HG03108 (cell line): ENCODE results near the gene WWOX.

Experiments
- ATAC-seq: cut with Tn5 transposase; IDR thresholded peaks from one replicate; pipeline ENCODE4 v1.9.1; 2021; ENCODE audit warnings: moderate library complexity; ENCODE audit not compliant: unreplicated experiment

Gene WWOX

DNA sequence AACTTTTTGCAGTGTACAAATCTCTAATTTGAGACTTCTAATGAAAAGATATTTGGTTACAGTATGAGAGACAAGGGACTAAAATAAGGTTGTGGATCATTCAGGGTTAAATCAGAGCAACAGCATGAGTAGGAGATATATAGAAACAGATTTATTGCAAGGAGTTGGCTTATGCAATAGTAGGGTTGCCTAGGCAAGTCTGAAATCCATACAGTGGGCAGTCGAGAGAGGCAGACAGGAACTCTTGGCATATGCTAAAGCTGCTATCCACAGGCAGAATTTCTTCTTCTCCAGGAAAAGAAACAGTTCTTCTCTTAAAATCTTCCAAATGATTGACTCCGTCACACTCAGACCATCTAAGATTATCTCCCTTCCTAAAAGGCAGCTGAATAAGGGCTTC, 1000.3 kb downstream of the WWOX start:
- no peak for ATAC-seq

DNA sequence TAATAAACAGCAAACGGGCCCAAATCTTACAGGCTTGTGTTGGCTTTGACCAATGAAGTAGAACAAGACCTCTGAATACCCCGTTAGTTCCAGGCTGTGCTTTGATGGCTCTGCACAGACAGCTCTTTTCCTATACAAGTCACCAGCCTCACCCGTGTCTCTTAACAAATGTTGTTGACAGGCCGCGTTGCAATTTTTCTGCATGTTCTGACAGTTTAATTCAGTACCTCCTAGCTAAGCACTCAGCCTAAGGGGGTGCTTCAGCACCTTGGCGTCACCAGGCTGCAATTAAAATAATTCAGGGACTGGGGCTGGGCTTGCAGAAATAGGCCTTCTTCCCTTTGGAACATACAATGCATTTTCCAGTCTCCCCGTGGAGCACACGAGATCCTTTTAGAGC, 1001.0 kb downstream of the WWOX start:
- no peak for ATAC-seq

DNA sequence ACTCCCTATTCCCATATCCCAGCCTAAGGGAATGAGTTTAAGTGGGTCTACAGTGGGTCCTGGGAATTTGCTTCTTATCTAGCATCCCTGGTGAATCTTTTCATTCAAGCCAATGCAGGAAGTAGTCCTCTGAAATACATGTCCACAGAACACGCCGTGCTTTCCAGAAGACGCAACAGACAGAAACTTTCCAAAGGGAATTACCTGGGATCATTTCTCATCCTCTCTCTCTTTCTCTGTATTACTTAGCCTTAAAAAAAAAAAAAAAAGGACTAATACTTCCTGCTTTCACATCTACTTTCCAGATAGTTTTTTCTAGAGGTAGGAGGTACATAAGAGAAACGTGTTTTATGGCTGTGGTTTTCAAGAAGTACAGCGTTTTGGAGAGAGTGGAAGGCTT, 1002.0 kb downstream of the WWOX start:
- ATAC-seq = no peak

DNA sequence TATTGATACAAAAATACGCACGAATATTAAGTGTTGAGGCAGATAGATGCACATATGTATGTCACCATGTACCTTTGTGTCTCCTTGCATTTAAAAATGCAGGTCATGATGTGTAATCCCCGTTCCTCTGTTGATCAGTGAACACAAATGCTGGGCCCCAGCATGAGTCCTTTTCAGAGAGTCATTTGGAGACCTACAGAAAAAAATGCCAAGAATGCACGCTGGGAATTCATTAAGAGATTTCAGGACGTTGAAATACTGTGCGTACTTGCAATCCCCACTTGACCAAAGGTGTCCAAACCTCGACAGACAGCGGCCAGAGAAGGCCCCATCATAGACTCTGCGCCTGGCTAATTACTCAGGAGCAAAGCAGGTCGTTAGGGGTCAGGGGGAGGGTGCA, 1005.1 kb downstream of the WWOX start:
- no peak for ATAC-seq

DNA sequence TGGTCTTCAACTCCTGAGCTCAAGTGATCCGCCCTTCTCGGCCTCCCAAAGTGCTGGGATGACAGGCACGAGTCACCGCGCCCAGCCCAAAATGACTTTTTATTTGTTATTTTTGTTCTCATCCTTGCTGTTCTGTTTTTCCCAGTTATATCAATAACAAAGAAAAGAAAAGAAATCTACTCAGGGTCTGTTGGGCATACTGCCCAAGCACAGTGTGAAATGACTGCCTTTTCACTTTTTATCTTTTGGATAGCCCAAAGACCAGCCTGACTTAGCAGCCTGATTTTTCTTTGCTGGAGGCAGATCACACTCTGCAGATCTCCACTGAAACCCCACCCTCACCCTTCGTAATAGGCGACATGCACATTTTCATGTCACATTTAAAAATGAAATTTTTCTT, 1007.8 kb downstream of the WWOX start:
- no peak for ATAC-seq

DNA sequence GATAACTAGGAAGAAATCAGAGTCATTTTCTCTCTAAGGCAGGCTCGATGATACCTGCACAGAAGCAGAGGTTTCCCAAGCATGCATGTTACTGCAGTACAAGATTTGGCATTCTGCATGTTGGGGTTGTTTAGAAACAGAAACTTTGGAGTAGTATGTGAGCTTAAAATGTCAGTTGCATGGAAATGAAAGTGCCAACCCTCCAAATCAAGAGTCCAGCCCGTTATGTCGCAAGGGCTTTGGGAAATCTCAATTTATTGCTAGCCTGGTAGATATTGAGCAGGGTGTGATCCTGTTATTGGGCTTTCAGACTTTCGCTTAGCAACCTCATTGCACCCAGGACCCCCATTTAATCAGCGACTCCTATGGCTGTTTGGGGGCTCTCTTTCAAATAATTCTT, 1010.3 kb downstream of the WWOX start:
- ATAC-seq = no peak

DNA sequence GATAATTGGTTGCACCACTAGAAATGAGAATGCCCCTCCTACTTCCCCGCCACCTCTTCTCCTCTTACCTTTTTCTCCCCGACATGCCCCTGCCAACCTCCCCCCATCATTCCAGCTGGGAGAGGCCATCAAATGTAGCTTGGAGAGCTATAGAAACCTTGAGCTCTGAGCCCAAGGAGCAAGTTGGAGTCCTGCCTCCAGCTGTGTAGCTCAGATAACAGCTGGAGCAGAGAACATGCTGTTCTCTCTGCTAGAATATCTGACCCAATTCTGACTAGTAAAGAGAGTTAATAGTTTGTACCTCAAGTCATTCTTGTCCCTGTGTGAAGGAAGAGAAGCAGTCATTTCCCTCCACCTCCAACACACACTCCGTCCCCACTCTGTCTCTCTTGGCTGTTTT, 1010.8 kb downstream of the WWOX start:
- ATAC-seq = no peak

DNA sequence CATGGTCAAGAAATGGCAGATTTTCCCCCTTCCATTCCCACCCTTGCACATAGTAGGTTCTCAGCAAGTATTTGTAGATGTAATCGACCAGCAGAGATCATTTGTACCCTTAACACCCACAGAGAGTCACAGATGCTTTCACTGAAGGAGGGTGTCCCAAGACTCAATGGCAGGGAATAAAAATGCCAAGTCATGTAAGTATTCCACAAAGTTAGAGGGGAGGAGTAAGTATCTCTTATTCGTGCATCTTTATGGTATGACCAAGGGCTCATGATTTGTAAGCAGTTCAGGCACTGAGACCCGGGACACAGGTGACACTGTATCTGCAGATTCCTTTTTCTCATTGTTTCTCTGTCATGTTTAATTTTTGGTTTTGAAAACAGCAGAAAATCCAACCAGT, 1011.5 kb downstream of the WWOX start:
- ATAC-seq = no peak

DNA sequence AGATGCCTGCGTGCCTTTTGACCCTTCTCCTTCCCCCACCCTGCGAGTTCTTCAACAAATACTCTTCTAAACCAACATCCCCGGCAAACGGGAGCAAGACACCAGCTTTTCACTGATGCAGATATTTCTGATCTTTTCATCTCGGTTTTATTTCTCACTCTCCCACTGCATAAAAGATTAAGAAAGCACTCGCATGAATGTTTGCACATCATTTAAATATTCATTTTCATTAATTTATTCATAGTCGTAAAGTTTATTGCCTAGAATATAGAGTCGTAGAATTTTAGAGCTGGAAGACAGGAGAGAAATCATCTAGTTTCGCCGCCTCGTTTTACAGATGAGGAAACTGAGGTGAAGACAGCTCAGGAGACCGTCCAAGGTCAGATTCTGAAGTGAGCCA, 1013.0 kb downstream of the WWOX start:
- ATAC-seq = no peak

DNA sequence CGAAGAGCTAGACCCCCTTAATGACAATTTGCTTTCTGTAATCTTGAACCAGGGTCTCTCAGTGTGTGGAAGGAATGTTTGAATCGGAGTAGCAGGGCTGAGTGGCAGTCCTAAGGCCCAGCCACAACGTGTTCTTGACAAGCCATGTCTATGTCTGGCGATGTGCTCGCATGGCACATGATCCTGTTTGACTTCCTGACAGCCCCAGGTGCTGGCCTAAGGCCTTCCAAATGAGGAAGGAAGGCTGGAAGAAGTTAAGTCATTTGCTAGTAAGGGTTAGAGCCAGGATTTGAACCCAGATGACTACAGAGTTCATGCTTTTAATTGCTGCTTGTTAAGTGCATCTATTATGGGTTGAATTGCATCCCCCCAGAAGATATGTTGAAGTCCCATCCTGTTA, 1014.4 kb downstream of the WWOX start:
- no peak for ATAC-seq

DNA sequence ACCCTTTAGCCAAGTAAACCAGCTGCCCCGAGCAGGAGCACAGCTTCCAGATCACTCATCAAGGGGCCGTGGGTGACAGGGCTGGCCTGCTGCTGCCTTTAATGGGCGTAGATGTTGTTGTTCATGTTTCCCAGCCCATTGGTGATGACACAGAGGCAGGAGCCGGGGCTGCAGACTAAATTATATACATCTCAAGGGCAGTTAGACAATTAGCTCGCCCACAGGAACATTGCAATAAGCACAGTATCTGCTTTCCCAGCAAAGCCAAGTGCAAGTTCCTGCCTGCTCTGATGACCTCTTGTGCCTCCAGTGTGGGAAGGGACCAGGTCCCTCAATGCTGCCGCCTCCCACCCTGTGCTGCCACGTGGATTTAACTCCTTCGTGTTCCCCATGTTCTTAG, 1015.3 kb downstream of the WWOX start:
- no peak for ATAC-seq

DNA sequence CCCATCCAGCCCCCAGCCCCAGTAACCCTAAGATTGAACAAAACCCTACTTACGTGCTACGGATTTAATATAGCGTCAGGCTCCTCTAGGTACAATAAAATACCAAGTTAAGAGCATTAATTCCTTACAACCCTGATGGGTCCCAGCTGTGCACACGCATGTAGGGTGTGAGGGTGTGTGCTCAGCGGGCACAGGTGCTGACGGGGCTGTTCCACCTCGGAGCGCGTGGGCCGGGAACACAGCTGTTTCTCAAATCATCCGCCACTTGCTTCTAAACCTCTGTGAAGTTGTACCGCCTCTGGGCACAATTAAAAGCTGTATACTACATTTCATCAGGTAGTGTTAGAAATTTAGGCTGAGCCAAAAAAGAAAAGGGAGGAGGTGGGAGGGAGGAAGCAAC, 1022.5 kb downstream of the WWOX start:
- ATAC-seq = no peak

DNA sequence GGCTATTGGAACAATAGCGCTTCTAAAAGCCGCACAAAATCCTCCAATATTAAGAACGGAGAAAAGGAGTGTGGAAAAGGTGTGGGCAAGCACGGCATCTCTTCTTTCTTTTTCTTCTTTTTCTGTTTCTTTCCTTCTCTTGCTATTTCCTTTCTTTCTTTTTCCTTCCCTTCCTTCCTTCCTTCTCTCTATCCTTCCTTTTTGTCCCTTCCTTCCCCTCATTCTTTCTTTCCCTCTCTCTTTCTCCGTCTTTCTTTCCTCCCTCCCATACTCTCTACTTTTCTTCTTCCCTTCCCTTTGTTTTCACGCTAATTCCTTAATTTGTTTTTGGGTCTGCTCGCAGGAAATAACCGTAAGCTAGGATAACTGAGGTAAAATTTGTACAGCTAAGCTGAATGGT, 1022.9 kb downstream of the WWOX start:
- no peak for ATAC-seq

DNA sequence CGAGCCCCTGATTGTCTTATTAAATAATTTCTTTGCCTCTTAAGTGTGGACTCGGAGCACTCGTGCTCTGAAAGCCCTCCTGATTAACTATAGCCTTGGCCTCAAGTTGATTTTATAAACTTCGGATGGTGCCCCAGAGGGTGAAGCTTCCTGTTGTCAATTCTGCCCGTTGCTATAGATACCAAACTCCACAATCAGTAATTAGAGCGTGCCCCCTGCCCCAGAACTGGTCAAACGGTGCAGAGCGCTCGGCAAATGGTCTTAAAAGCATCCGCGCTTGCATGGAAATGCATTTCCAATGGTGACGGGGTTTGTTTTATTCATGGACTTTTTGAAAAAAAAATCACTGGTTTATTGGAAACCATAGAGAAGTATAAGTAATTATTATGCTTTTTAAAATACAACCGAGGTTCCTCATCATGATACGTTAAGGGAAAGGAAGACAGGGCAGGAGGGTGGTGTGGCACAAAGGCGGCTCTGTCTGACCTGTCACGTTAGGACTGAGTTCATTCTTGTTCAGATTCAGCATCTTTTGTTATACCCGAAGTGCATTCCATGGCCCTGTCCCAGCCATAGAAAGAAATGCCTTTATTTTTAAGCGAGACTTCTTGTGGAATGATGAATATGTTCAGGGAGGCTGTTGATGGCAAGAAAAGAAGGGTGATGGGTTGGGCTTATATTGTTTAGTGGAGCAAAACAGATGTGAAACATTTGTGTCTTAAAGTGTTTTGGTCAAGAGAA, 1024.7 kb downstream of the WWOX start:
- no peak for ATAC-seq

DNA sequence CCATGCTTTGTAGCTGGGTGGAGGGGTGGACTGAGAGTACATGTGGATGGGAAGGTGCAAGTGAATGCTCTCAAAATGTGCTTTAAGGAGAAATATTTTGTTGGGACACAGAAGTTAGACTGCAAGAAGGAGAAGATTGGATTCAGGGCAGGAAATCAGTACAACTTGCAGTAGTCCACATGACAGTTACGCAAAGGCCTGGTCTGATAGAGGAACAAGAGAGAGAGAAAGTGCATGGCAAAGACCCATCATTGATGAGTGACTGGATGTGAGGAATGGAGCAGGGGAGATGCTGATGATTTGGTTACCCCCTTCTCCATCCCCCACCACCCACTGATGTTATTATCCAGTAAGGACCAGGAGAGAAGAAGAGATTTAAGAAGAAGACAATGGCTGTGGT, 1028.3 kb downstream of the WWOX start:
- no peak for ATAC-seq

DNA sequence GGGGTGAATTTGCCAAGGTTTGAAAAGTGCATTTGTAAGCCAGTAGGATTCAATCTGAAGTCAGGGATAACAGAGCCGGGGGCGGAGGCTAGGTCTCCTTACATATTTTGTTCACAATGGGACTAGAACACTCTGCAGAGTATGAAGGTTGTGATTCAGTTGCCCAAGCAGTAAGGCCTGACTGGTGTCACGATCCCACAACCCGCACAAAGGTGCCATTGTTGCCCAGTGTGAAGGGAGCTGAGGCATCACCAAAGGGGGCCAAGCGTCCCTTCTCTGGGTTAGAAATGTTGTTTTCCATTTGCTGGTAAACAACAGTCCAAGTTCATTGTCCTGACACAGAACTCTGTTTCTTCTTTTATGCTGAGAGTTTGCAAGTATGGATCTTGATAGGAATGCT, 1029.3 kb downstream of the WWOX start:
- no peak for ATAC-seq

DNA sequence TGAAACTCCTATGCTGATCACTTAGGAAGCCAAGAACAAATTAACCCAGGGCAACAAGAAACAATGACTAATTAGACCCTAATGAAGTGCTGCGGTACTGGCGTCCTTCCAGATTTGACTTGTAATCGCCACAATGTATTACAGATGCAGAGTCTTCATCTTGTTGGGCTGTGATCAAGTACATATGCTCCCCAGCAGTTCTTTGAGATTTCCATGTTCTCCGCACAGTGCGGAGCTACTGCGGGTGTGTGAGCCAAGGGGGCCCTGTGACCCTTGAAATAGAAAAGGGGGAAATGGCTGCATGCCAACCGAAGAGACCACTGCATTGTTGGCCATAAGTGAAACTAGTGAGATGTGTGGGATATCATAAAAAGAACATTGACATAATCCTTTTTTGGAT, 1031.2 kb downstream of the WWOX start:
- ATAC-seq = no peak

DNA sequence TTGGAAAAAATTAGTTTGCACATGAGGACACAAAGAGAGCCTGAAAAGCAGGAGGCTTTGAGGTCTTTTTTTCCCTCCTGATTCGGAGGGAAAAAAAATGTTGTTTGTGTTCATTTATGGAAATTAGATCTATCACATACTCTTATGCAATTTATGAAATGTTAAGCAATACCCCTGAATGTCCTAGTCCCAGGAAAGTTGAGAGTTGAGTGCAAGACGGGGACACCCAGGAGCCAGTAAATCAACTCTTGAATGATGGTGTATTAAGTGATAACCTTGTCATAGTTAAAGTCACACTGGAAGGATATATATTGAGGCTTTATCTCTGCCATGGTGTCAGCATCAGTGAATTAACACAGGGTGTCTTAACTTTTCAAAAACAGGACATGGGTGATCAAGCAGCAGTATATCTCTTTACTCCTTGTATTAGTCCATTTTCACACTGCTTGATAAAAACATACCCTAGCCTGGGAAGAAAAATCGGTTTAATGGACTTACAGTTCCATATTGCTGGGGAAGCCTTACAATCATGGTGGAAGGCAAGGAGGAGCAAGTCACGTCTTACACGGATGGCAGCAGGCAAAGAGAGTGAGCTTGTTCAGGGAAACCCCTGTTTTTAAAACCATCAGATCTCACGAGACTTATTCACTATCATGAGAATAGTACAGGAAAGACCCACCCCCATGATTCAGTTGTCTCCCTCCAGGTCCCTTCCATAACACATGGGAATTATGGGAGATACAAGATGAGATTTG, 1032.0 kb downstream of the WWOX start:
- no peak for ATAC-seq

DNA sequence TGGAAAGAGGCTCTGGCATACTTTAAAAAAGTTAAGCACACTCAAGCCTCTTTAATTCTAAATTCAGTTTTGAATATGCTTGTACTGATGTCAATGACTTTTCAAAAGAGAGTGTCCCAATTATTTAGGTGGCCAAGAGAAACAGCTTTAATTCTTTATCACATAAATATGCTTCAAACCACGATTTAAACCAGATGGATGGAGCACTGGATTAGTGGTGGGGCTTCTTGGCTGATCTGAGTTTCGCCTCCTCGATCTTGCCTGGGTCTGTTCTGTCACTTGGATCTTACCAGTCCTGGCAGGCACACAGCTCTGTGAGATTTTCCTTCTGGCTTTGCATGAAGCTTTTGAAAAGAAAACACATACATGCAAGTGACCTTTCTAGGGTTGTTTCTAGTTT, 1033.2 kb downstream of the WWOX start:
- no peak for ATAC-seq

DNA sequence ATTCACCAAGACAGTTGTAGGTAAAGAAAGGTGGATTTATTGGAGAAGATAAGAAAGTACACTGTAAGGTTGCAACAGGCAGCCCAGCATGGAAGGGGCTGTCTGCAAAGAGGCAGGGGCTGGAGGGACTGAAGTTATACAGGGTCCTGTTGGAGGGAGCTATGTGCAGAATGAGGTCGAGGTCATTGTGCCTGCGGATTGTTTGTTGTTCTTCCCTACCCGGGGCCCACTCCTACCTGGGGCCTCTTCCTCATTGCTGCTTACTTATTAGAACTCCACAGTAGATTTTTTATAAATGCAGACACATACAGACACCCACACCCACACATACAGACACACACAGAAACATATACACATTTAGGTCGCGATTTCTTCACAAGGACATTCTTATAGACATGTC, 1034.8 kb downstream of the WWOX start:
- no peak for ATAC-seq

DNA sequence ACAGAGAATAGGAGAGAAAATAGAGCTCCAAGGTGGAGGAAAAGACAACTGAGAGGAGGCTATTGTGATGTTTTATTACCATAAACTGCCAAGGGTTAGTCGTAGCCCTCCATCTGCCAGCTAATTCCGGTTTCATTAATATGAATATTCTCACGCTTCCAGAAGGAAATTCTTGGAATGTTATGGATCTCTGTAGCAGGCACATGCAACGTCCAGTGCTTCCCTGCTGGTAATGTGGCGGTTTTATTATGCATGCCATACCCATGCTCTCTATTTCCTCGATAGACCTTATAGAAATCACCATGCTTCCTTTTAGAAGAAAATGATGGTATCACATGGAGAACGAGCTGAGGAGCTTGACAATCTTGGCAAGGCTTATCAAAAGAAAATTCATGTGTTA, 1037.5 kb downstream of the WWOX start:
- no peak for ATAC-seq

DNA sequence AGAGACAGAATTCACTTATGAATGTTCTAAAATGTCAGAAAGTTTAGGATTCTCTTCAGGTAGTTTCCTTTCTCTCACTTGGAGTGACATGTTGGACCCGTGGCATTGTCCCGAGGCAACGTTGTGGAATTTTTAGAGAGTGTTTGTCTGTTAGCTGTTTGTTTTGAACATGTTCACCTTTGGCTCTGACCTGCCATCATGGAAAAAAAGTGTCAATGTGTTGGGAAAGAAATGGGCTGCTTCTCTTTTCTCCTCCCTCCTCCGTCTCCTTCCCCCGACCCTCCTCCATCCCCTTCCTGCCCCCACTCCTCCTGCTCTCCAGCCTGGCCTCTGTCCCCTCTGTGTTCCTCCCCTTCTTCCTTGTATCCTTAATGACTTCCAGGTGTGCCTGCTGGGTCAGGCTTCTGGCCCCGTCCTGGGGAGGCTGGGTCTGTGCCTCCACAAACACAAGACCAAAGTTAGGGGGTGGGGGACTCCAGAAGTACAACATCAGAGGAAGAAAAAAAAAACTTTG, 1038.0 kb downstream of the WWOX start:
- ATAC-seq = no peak

DNA sequence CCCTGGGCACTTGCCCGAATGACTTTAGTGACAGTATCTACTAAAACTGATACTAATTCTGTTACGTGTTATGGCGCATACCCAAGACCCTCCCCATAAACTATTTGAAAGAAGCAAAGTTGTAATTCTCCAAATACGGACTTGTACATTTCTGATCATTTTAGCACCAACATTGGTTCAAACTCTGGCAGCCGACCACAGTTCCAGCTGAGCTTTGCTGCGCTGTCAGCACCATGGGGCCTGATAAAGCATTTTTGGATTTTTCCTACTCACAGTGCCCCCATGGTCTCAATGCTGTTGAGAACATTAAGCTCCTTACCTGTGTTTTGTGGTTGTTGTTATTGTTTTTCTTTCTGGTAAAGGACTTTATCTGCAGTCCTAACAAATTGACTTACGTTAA, 1040.3 kb downstream of the WWOX start:
- ATAC-seq = no peak
